Brain microvascular endothelial cell (primary cell): ENCODE data around the gene TESMIN.

Experiments
- DNase-seq: peaks from one replicate; pipeline ENCODE4 v3.0.0-alpha.2; 2020
- H3K27ac ChIP-seq: fragments of 250-450 bp; sonication (Bioruptor Pico); 2 replicates; pipeline ENCODE4 v1.5.1; 2020; ENCODE audit warnings: mild to moderate bottlenecking, moderate library complexity
- H3K27me3 ChIP-seq: fragments of 250-450 bp; sonication (Bioruptor Pico); replicated peaks from 2 replicates; pipeline ENCODE4 v1.5.1; 2020; ENCODE audit warnings: mild to moderate bottlenecking
- H3K36me3 ChIP-seq: fragments of 250-450 bp; sonication (Bioruptor Pico); replicated peaks from 2 replicates; pipeline ENCODE4 v1.5.1; 2020; ENCODE audit warnings: mild to moderate bottlenecking
- H3K4me3 ChIP-seq: 2 replicates; pipeline ENCODE4 v1.5.1; 2011; ENCODE audit warnings: low read depth, mild to moderate bottlenecking, control low read depth, low read length, moderate library complexity
- CTCF ChIP-seq: IDR thresholded peaks from 2 replicates; pipeline ENCODE4 v1.5.1; 2011; ENCODE audit warnings: low read depth, mild to moderate bottlenecking, moderate library complexity, low read length, control low read depth, inconsistent platforms; ENCODE audit errors: missing control alignments
- in situ Hi-C: cut with HindIII; loops from 2 replicates; pipeline ENCODE4 v1.10.0; 2017; ENCODE audit warnings: low sequenced_read_pairs, low pct_ligation_motif_present

The TESMIN gene

GRCh38 chr11:68690671-68691401, 60.5 kb downstream of the TESMIN start:
- H3K27ac ChIP-seq: no peak overlapping the region
- peak; percentile 16 for TF ChIP-seq CTCF
- H3K4me3 ChIP-seq: no peak overlapping the region
- no peaks in the 10 kb centered on the region for H3K36me3 ChIP-seq
- H3K27me3 ChIP-seq: peaks cover 33% of the 10 kb centered on the region
- no peak for DNase-seq
- in situ Hi-C loops: no loop called here

GRCh38 chr11:68689737-68690625, 61.3 kb downstream of the TESMIN start:
- no peak for TF ChIP-seq CTCF
- no peak for DNase-seq
- Histone ChIP-seq H3K36me3 (no peaks in the 10 kb centered on the region), H3K27ac (no peak overlapping the region), H3K27me3 (peaks cover 38% of the 10 kb centered on the region), H3K4me3 (no peak overlapping the region)
- in situ Hi-C loops: no loop called here

GRCh38 chr11:68688881-68689280, 62.4 kb downstream of the TESMIN start:
- peaks cover 45% of the 10 kb centered on the region for H3K27me3 ChIP-seq
- no peak overlapping the region for H3K27ac ChIP-seq
- H3K36me3 ChIP-seq: no peaks in the 10 kb centered on the region
- in situ Hi-C loops: no loop called here
- TF ChIP-seq CTCF: no peak
- H3K4me3 ChIP-seq: no peak overlapping the region
- no peak for DNase-seq

- DNase-seq: no peak
- Histone ChIP-seq H3K4me3 (no peak overlapping the region), H3K27me3 (peaks cover 52% of the 10 kb centered on the region), H3K27ac (no peak overlapping the region), H3K36me3 (no peaks in the 10 kb centered on the region)
- in situ Hi-C loops: no loop called here
- TF ChIP-seq CTCF: no peak
These were observed 63.3 kb downstream of the TESMIN start for GRCh38 chr11:68687986-68688385.

- H3K36me3 ChIP-seq: no peaks in the 10 kb centered on the region
- TF ChIP-seq CTCF: no peak
- no peak for DNase-seq
- no peak overlapping the region for H3K27ac ChIP-seq
- peaks cover 54% of the 10 kb centered on the region for H3K27me3 ChIP-seq
- no peak overlapping the region for H3K4me3 ChIP-seq
- in situ Hi-C loops: no loop called here
These were observed 64.0 kb downstream of the TESMIN start for GRCh38 chr11:68687311-68687710.
